ENCODE data around the gene TMEM95.

DNA sequence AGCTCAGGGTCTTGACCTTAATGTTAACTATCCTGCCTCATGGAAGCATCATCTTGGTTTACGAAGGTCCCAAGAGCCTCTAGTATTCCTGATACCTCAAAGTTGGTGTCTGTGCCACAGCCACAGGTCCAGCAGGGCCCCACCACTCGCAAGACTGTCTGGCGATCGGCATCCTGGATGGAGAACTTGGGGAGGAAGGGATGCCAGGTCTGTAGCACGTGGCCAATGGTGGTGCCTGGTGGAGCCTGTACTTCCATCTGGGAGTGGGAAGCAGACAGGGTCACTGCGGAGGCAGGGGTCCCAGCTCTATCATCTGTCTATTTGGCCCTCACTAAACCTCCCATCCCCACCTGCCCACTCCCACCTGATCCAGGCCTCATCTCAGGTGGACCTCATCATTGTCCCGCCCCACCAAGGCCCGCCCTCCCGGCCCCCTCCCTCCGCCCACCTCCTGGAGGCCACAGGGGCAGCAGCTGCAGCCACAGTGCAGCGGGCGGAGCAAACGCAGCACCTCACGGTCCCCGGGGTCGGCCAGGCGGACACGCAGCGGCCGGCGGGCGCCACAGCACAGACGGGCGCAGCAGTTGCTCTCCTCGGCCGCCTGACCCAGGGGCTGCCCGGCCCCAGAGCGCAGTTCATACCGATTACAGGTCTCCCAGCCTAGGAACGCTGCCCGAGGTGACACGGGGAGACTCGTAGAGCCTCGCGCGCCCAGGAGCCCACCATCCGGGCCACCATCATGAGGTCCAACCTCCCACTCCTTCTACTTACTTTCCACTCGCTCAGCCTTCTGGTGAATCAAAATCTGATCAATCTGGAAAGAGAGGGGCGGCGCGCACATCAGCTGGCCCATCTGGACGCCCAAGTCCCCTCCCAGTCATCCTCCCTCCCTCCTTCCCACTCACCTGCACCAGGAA lies 38.0 kb downstream of the TMEM95 start:
- TF ChIP-seq, protein P1, sequence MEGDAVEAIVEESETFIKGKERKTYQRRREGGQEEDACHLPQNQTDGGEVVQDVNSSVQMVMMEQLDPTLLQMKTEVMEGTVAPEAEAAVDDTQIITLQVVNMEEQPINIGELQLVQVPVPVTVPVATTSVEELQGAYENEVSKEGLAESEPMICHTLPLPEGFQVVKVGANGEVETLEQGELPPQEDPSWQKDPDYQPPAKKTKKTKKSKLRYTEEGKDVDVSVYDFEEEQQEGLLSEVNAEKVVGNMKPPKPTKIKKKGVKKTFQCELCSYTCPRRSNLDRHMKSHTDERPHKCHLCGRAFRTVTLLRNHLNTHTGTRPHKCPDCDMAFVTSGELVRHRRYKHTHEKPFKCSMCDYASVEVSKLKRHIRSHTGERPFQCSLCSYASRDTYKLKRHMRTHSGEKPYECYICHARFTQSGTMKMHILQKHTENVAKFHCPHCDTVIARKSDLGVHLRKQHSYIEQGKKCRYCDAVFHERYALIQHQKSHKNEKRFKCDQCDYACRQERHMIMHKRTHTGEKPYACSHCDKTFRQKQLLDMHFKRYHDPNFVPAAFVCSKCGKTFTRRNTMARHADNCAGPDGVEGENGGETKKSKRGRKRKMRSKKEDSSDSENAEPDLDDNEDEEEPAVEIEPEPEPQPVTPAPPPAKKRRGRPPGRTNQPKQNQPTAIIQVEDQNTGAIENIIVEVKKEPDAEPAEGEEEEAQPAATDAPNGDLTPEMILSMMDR (IDR thresholded peaks at IDR 0.05), result no peak
- no peak for TF ChIP-seq POLR2A (IDR thresholded peaks at IDR 0.05)
